GM08714 (cell line): ENCODE results near the gene TIGD3.

Experiments used
- H3K4me3 ChIP-seq: fragments of 200-500 bp; sonication (Bioruptor generic); 2 replicates; pipeline ENCODE4 v1.5.1; 2014; ENCODE audit warnings: mild to moderate bottlenecking, low read length, inconsistent platforms
- ZNF274 ChIP-seq: IDR thresholded peaks from 2 replicates; pipeline ENCODE4 v1.6.1; 2012; ENCODE audit warnings: mild to moderate bottlenecking, low read depth, low read length

Gene TIGD3

GRCh38 chr11:65354265-65355012, at the start of gene TIGD3:
TSS of gene TIGD3 (plus strand) at chr11:65354751. CDS start at chr11:65355809, 1,058 bp downstream.
- no peak for TF ChIP-seq ZNF274

GRCh38 chr11:65305501-65306268, 48.9 kb upstream of the TIGD3 start:
- no peak overlapping the region for H3K4me3 ChIP-seq
- no peak for TF ChIP-seq ZNF274

More at GRCh38 chr11:65354265-65355012, at the start of gene TIGD3:
- peak within 1 kb of the TSS; percentile 78 for H3K4me3 ChIP-seq

GRCh38 chr11:65307298-65308229, 47.0 kb upstream of the TIGD3 start:
- H3K4me3 ChIP-seq = no peak overlapping the region
- TF ChIP-seq ZNF274 = no peak

GRCh38 chr11:65308281-65308891, 46.2 kb upstream of the TIGD3 start:
- no peak for TF ChIP-seq ZNF274
- no peak overlapping the region for H3K4me3 ChIP-seq

GRCh38 chr11:65309006-65309405, 45.5 kb upstream of the TIGD3 start:
- no peak overlapping the region for H3K4me3 ChIP-seq
- TF ChIP-seq ZNF274 = no peak

- no peak for TF ChIP-seq ZNF274
Measured at GRCh38 chr11:65310215-65310614, 44.3 kb upstream of the TIGD3 start.

GRCh38 chr11:65310736-65311135, 43.8 kb upstream of the TIGD3 start:
- no peak for TF ChIP-seq ZNF274
- H3K4me3 ChIP-seq = no peak overlapping the region

More at GRCh38 chr11:65310215-65310614, 44.3 kb upstream of the TIGD3 start:
- H3K4me3 ChIP-seq = no peak overlapping the region

- H3K4me3 ChIP-seq = no peak overlapping the region
- no peak for TF ChIP-seq ZNF274
Measured at GRCh38 chr11:65311170-65311678, 43.3 kb upstream of the TIGD3 start.

- TF ChIP-seq ZNF274 = no peak
- H3K4me3 ChIP-seq = peak within 1 kb of the TSS; percentile 72
Measured at GRCh38 chr11:65314501-65315203, 39.9 kb upstream of the TIGD3 start, which contains the start of gene CDC42EP2. TSS of gene CDC42EP2 (plus strand) at chr11:65314866. CDS start at chr11:65320899, 6,033 bp downstream.

- H3K4me3 ChIP-seq = peak overlapping the region; percentile 72
- no peak for TF ChIP-seq ZNF274
Measured at GRCh38 chr11:65315204-65315865, 39.2 kb upstream of the TIGD3 start.

- no peak overlapping the region; the same call in 1 of the 2 replicates for H3K4me3 ChIP-seq
- TF ChIP-seq ZNF274 = no peak
Measured at GRCh38 chr11:65315866-65316226, 38.7 kb upstream of the TIGD3 start.
